H1 (cell line): ENCODE measurements around the gene SLC6A12. TPM values are rescaled to one million over a fixed set of nuclear protein-coding genes. Genes with fewer than 3 reads are reported as not detected.

Experiments
- CTCF ChIA-PET: fragments of 300-600 bp; sonication (Branson Sonifier 250); formaldehyde crosslinking; loops from one replicate; lab custom pipeline; 2021; ENCODE audit not compliant: partially characterized antibody; lab: Charles Lee
- POLR2A ChIA-PET: fragments of 300-600 bp; sonication (Branson Sonifier 250); formaldehyde crosslinking; loops from one replicate; lab custom pipeline; 2021; ENCODE audit warnings: inconsistent platforms; ENCODE audit not compliant: partially characterized antibody; lab: Charles Lee
- DNase-seq, 2 experiments: peaks; one replicate each; pipeline versions ENCODE4 v3.0.0 to v3.0.0-alpha.2; 2010 to 2022; ENCODE audit warnings: low spot score in 2 of 2, low read depth in 1 of 2, mixed read lengths in 1 of 2
- FAIRE-seq: peaks from 2 replicates; lab custom pipeline; 2011; peaks lifted over from hg19 to GRCh38; lab: Jason Lieb, UNC
- H2AFZ ChIP-seq: 2 replicates; pipeline ENCODE4 v1.8.1; 2012; ENCODE audit warnings: low read length, inconsistent platforms
- H2AK5ac ChIP-seq: 2 replicates; pipeline ENCODE4 v1.6.1; 2013; ENCODE audit warnings: low read depth, low read length
- H2BK120ac ChIP-seq: replicated peaks from 2 replicates; pipeline ENCODE3; 2013; ENCODE audit warnings: low read depth, low read length, inconsistent platforms
- H2BK12ac ChIP-seq: 2 replicates; pipeline ENCODE4 v1.6.1; 2013; ENCODE audit warnings: low read depth, low read length
- H2BK15ac ChIP-seq: 2 replicates; pipeline ENCODE4 v1.6.1; 2013; ENCODE audit warnings: low read length
- H2BK20ac ChIP-seq: 2 replicates; pipeline ENCODE4 v1.6.1; 2013; ENCODE audit warnings: low read length
- H2BK5ac ChIP-seq: 2 replicates; pipeline ENCODE4 v1.6.1; 2013; ENCODE audit warnings: low read depth, low read length
- H3K14ac ChIP-seq: 2 replicates; pipeline ENCODE4 v1.6.1; 2013; ENCODE audit warnings: inconsistent platforms; ENCODE audit not compliant: insufficient read length
- H3K18ac ChIP-seq: 2 replicates; pipeline ENCODE4 v1.6.1; 2013; ENCODE audit warnings: low read length; ENCODE audit errors: extremely low read depth
- H3K23ac ChIP-seq: 2 replicates; pipeline ENCODE4 v1.6.1; 2013; ENCODE audit warnings: inconsistent platforms; ENCODE audit not compliant: insufficient read length
- H3K23me2 ChIP-seq: 2 replicates; pipeline ENCODE4 v1.6.1; 2013; ENCODE audit warnings: low read depth, low read length
- H3K27ac ChIP-seq: 2 replicates; pipeline ENCODE4 v1.6.1; 2011; ENCODE audit warnings: low read depth, low read length, inconsistent platforms
- H3K27me3 ChIP-seq, 4 experiments: replicated peaks in 1 of 4; 1 replicate in 1 of 4; 2 replicates in 3 of 4; pipeline versions ENCODE4 v1.6.1 to v1.8.1; 2011 to 2013; ENCODE audit warnings: low read length in 3 of 4, mild to moderate bottlenecking in 3 of 4, inconsistent platforms in 2 of 4, mixed read lengths in 2 of 4, moderate library complexity in 1 of 4; ENCODE audit not compliant: control insufficient read depth in 3 of 4, insufficient read depth in 3 of 4; ENCODE audit errors: extremely low read depth in 1 of 4
- H3K36me3 ChIP-seq, 4 experiments: 2 replicates each; pipeline versions ENCODE4 v1.6.1 to v1.8.1; 2011 to 2013; ENCODE audit warnings: mild to moderate bottlenecking in 4 of 4, low read length in 3 of 4, moderate library complexity in 2 of 4, control low read depth in 1 of 4, inconsistent platforms in 1 of 4; ENCODE audit not compliant: insufficient read depth in 4 of 4, control insufficient read depth in 2 of 4
- H3K4ac ChIP-seq: replicated peaks from 2 replicates; pipeline ENCODE3; 2013; ENCODE audit warnings: low read length, low read depth, mixed read lengths, inconsistent platforms; ENCODE audit not compliant: insufficient read length
- H3K4me1 ChIP-seq, 4 experiments: replicated peaks in 1 of 4; 1 replicate in 1 of 4; 2 replicates in 3 of 4; pipeline versions ENCODE4 v1.6.1 to v1.8.1; 2011 to 2013; ENCODE audit warnings: low read length in 3 of 4, inconsistent platforms in 2 of 4, mixed read lengths in 1 of 4; ENCODE audit not compliant: insufficient read depth in 4 of 4, control insufficient read depth in 3 of 4
- H3K4me2 ChIP-seq, 2 experiments: 2 replicates each; pipeline versions ENCODE4 v1.6.1 to v1.8.1; 2011 to 2013; ENCODE audit warnings: low read depth in 2 of 2, low read length in 2 of 2, control low read depth in 1 of 2, inconsistent platforms in 1 of 2, mild to moderate bottlenecking in 1 of 2; ENCODE audit not compliant: insufficient read depth in 1 of 2
- H3K4me3 ChIP-seq, 4 experiments: fragments of 200-600, 300-600 bp in 1 of 4; sonication (generic), shearing (Covaris generic), sonication (Bioruptor Twin) in 1 of 4; 2 replicates each; pipeline versions ENCODE4 v1.5.1 to v1.8.1; 2011 to 2016; ENCODE audit warnings: low read length in 4 of 4, low read depth in 3 of 4, control low read depth in 2 of 4, inconsistent platforms in 2 of 4, mild to moderate bottlenecking in 2 of 4, mixed read lengths in 1 of 4, moderate library complexity in 1 of 4; ENCODE audit not compliant: insufficient read depth in 2 of 4; ENCODE audit errors: extremely low read depth in 1 of 4
- H3K56ac ChIP-seq: replicated peaks from 2 replicates; pipeline ENCODE3; 2013; ENCODE audit warnings: low read depth, mild to moderate bottlenecking, mixed read lengths, low read length, inconsistent platforms; ENCODE audit not compliant: insufficient read length
- H3K79me1 ChIP-seq: 2 replicates; pipeline ENCODE4 v1.6.1; 2013; ENCODE audit warnings: low read depth, low read length, control low read depth
- H3K79me2 ChIP-seq, 2 experiments: 2 replicates each; pipeline versions ENCODE4 v1.6.1 to v1.8.1; 2012 to 2013; ENCODE audit warnings: low read length in 2 of 2, mild to moderate bottlenecking in 2 of 2, inconsistent platforms in 1 of 2; ENCODE audit not compliant: insufficient read depth in 2 of 2, control insufficient read depth in 1 of 2
- H3K9ac ChIP-seq, 4 experiments: replicated peaks in 1 of 4; 1 replicate in 1 of 4; 2 replicates in 3 of 4; pipeline versions ENCODE4 v1.6.1 to v1.8.1; 2011 to 2013; ENCODE audit warnings: low read depth in 3 of 4, low read length in 3 of 4, control low read depth in 2 of 4, mild to moderate bottlenecking in 2 of 4, moderate library complexity in 2 of 4, inconsistent platforms in 1 of 4; ENCODE audit errors: extremely low read depth in 1 of 4
- H3K9me3 ChIP-seq, 2 experiments: 2 replicates each; pipeline versions ENCODE4 v1.6.1 to v1.8.1; 2012 to 2013; ENCODE audit warnings: mild to moderate bottlenecking in 2 of 2, moderate library complexity in 2 of 2, control low read depth in 1 of 2, inconsistent platforms in 1 of 2, low read depth in 1 of 2, low read length in 1 of 2, mixed read lengths in 1 of 2; ENCODE audit not compliant: insufficient read depth in 2 of 2
- H4K20me1 ChIP-seq, 2 experiments: replicated peaks in 1 of 2; 2 replicates each; pipeline versions ENCODE3 to v1.8.1; 2011 to 2013; ENCODE audit warnings: inconsistent platforms in 2 of 2, low read length in 2 of 2, mild to moderate bottlenecking in 1 of 2; ENCODE audit not compliant: insufficient read depth in 2 of 2, control insufficient read depth in 1 of 2
- H4K5ac ChIP-seq: 2 replicates; pipeline ENCODE4 v1.6.1; 2013; ENCODE audit warnings: low read length, low read depth, mixed read lengths, inconsistent platforms; ENCODE audit not compliant: insufficient read length
- H4K8ac ChIP-seq: 2 replicates; pipeline ENCODE4 v1.8.0; 2013; ENCODE audit warnings: mild to moderate bottlenecking, moderate library complexity, low read length, inconsistent platforms; ENCODE audit not compliant: insufficient read depth; ENCODE audit errors: extremely low read depth
- H4K91ac ChIP-seq: replicated peaks from 2 replicates; pipeline ENCODE3; 2013; ENCODE audit warnings: low read length, mixed read lengths, inconsistent platforms; ENCODE audit not compliant: insufficient read length
- HDAC2 ChIP-seq, 2 experiments: fragments of 300-600 bp in 1 of 2; sonication (generic) in 1 of 2; IDR thresholded peaks; 2 replicates each; pipeline ENCODE4 v1.6.1; 2011 to 2012; ENCODE audit warnings: low read depth in 2 of 2, low read length in 2 of 2, mild to moderate bottlenecking in 2 of 2, moderate library complexity in 2 of 2, borderline replicate concordance in 1 of 2, inconsistent platforms in 1 of 2
- KDM1A ChIP-seq: fragments of 200-600, 300-600 bp; sonication (generic); IDR thresholded peaks from 2 replicates; pipeline ENCODE4 v1.7.1; 2016; ENCODE audit warnings: mild to moderate bottlenecking, low read length, borderline replicate concordance
- WGBS, 2 experiments: shearing (Covaris generic) in 1 of 2; methylation state at CpG; one replicate each; pipeline versions ENCODE4 v1.1.6 to v1.1.7; 2013 to 2015; ENCODE audit warnings: low lambda C conversion rate in 2 of 2, mixed read lengths in 2 of 2, inconsistent platforms in 1 of 2, low coverage in 1 of 2, missing lambda C conversion rate in 1 of 2; ENCODE audit not compliant: insufficient replicate concordance in 2 of 2, insufficient coverage in 1 of 2, insufficient read length in 1 of 2; ENCODE audit errors: extremely low coverage in 1 of 2, missing lambda C conversion rate in 1 of 2; 5-methylcytosine and 5-hydroxymethylcytosine counted together
- polyA plus RNA-seq, 7 experiments: library from polyadenylated mRNA; depleted of rRNA in 3 of 7; stranded (reverse) in 5 of 7; unstranded in 2 of 7; fragments of >200 nt in 5 of 7; fragments of 200-250 nt in 2 of 7; gene quantifications; 1 replicate in 5 of 7; 2 replicates in 1 of 7; 4 replicates in 1 of 7; pipeline versions ENCODE4 v1.2.1 to v1.2.3, GENCODE V29; 2011 to 2013; ENCODE audit warnings: missing spikeins in 2 of 7, mixed read lengths in 2 of 7
- total RNA-seq: library from RNA; stranded (reverse); fragmentation: NEBNext Ultra II Directional; extraction: Animal tissue kit (Norgen Biotek cat#: 25700); gene quantifications from 2 replicates; pipeline ENCODE4 v1.2.1, GENCODE V29; 2021

The SLC6A12 gene
- total and polyA plus RNA-seq, 2 of the 8 experiments (the other 6 are each of a cell fraction or from before 2014, with no cell fraction given) = 0.70 to 1.1 TPM

DNA sequence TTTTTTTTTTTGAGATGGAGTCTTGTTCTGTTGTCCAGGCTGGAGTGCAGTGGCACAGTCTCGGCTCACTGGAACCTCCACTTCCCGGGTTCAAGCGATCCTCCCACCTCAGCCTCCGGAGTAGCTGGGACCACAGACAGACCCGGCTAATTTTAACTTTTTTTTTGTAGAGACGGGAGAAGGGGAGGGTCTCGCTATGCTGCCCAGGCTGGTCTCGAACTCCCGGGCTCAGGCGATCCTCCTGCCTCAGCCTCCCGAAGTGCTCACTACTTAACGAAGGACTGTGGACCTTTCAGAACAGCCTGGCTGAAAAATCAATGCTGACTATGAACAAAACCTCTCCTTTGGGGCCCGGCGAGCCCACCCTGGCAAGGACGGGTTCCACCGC, 10.9 kb downstream of the SLC6A12 start:
- H2BK5ac ChIP-seq = no peak overlapping the region
- H3K23me2 ChIP-seq = peaks cover 5% of the 10 kb centered on the region; the same call in 1 of the 2 replicates
- H2BK15ac ChIP-seq = no peak overlapping the region
- no peaks in the 10 kb centered on the region for H3K9me3 ChIP-seq
- no peak overlapping the region for H3K14ac ChIP-seq
- ChIA-PET POLR2A (interaction anchor here (0.8 to 1.5 kb wide), 4 partner anchors 8 to 24 kb away, joined by 3 to 8 read pairs (median 4); no protein-coding TSS in a partner anchor), CTCF (interaction anchor here (1.7 to 7.3 kb wide), 4 partner anchors 9 to 16 kb away, joined by 5 to 74 read pairs (median 38); partner anchors contain the start of gene SLC6A12)
- peaks cover 5 to 51% (median 33%) of the 10 kb centered on the region in 4 experiments for H3K27me3 ChIP-seq
- H3K4ac ChIP-seq = no peak overlapping the region
- H2BK120ac ChIP-seq = no peak overlapping the region
- H3K27ac ChIP-seq = no peak overlapping the region
- H3K36me3 ChIP-seq = no peaks in the 10 kb centered on the region; a peak in 1 of 8 replicates
- H3K18ac ChIP-seq = no peak overlapping the region
- no peaks in the 10 kb centered on the region for H3K79me1 ChIP-seq
- 0 out of 2 replicates have a peak, but pooled peaks have one; percentile 44 for TF ChIP-seq KDM1A
- TF ChIP-seq HDAC2 (IDR thresholded peaks at IDR 0.05; ENCODE audit: borderline replicate concordance in 1 of 2, low read depth in 2 of 2, low read length in 2 of 2) = no peak
- peak overlapping the region; percentile 82 to 99 for H3K4me2 ChIP-seq
- no peak for FAIRE-seq
- 0 out of 2 replicates have a peak overlapping the region, but pooled peaks have one; percentile 39 for H2AFZ ChIP-seq
- no peak overlapping the region for H4K8ac ChIP-seq
- no peak overlapping the region for H2AK5ac ChIP-seq
- WGBS, 2 experiments = 50% methylated on average over 16 of the region's 16 CpGs; no CpG with 5 or more reads in 1 of the 2 experiments
- peaks cover 7 to 18% (median 12%) of the 10 kb centered on the region in 4 experiments for H3K4me1 ChIP-seq
- H3K56ac ChIP-seq = no peak overlapping the region
- no peak overlapping the region for H3K9ac ChIP-seq
- H4K20me1 ChIP-seq = peaks cover 0 to 2% of the 10 kb centered on the region in 2 experiments
- no peaks in the 10 kb centered on the region for H3K79me2 ChIP-seq
- no peak overlapping the region for H2BK12ac ChIP-seq
- no peak overlapping the region for H2BK20ac ChIP-seq
- peak overlapping the region; percentile 55 to 80 (median 62) for H3K4me3 ChIP-seq
- DNase-seq = no peak
- no peak overlapping the region for H3K23ac ChIP-seq
- no peak overlapping the region for H4K5ac ChIP-seq
- H4K91ac ChIP-seq = no peak overlapping the region
